Measurements from ENCODE around the gene SNAPC5. TPM values are rescaled to one million over a fixed set of nuclear protein-coding genes. Genes with fewer than 3 reads are reported as not detected.

Gene SNAPC5
- total RNA-seq, 2 experiments from 2014 or later: 27.7 to 31.4 TPM

DNA sequence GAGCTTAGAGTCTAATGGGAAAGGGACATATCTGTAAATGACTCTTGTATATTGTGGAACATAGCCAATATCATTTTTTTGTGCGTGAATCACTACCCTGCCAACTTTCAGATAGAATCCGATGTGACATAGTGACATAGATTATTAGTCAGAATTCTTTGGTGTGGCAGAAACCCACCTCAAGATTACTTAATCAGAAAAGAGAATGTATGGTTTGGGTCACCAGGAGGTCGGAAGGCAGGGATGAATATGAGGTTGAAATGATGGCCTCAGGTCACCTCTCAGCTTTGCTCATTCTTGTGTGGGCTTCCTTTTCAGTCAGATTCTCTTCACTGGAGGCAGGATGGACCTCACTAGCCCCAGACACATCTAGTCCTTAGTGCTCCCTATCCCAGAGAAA, 41.4 kb downstream of the SNAPC5 start:
- peaks cover 18% of the 10 kb centered on the region for H3K4me1 Mint-ChIP-seq (ENCODE audit: low read depth)
- H3K27me3 Mint-ChIP-seq: no peaks in the 10 kb centered on the region
- ATAC-seq (peak; percentile 55), DNase-seq (peak; percentile 24)
- H3K27ac Mint-ChIP-seq: no peak overlapping the region
- H3K4me3 Mint-ChIP-seq: no peak overlapping the region
- TF ChIP-seq, protein P1, sequence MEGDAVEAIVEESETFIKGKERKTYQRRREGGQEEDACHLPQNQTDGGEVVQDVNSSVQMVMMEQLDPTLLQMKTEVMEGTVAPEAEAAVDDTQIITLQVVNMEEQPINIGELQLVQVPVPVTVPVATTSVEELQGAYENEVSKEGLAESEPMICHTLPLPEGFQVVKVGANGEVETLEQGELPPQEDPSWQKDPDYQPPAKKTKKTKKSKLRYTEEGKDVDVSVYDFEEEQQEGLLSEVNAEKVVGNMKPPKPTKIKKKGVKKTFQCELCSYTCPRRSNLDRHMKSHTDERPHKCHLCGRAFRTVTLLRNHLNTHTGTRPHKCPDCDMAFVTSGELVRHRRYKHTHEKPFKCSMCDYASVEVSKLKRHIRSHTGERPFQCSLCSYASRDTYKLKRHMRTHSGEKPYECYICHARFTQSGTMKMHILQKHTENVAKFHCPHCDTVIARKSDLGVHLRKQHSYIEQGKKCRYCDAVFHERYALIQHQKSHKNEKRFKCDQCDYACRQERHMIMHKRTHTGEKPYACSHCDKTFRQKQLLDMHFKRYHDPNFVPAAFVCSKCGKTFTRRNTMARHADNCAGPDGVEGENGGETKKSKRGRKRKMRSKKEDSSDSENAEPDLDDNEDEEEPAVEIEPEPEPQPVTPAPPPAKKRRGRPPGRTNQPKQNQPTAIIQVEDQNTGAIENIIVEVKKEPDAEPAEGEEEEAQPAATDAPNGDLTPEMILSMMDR (IDR thresholded peaks at IDR 0.05): no peak
- intact Hi-C loops (cut with micrococcal nuclease): no loop called here
- ChIA-PET CTCF (interaction anchor here (0.6 kb wide), 1 partner anchor 395 kb away, joined by 3 read pairs; no protein-coding TSS in a partner anchor), POLR2A (interaction anchor here (0.8 to 1.2 kb wide), 3 partner anchors 11 to 40 kb away, joined by 3 read pairs; no protein-coding TSS in a partner anchor)
- peaks cover 28% of the 10 kb centered on the region for H3K36me3 Mint-ChIP-seq (ENCODE audit: low read depth)
- no peaks in the 10 kb centered on the region for H3K9me3 Mint-ChIP-seq

DNA sequence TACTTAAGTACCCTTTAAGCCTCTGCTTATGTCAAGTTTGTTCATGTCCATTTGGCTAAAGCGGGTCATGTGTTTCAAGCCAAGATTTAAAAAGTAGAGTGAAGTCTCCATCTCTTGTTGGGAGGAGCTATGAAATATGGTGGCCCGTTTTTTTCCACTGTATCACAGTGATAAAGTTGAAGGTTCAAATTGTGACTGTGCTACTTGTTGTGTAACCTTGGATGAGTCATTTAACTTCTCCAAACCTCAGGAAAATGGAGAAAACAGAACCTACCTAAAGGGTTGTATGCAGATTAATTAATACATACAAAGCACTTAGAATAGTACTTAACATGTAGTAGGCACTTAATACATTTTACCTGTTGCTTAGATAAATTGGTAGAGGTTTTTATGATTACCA, 43.4 kb downstream of the SNAPC5 start:
- no peak for ATAC-seq
- no peaks in the 10 kb centered on the region for H3K27me3 Mint-ChIP-seq
- no peaks in the 10 kb centered on the region for H3K9me3 Mint-ChIP-seq
- POLR2A ChIA-PET: no interaction called here
- H3K27ac Mint-ChIP-seq: no peak overlapping the region
- no peak overlapping the region for H3K4me3 Mint-ChIP-seq
- intact Hi-C loops (cut with micrococcal nuclease): no loop called here
- H3K4me1 Mint-ChIP-seq (ENCODE audit: low read depth): peaks cover 9% of the 10 kb centered on the region
- no peak for DNase-seq
- H3K36me3 Mint-ChIP-seq (ENCODE audit: low read depth): peaks cover 23% of the 10 kb centered on the region
- CTCF ChIA-PET: interaction anchor here (1.3 to 1.4 kb wide), 2 partner anchors 15 to 68 kb away, joined by 3 read pairs; partner anchors contain the start of gene MAP2K1
- TF ChIP-seq, protein P1 (IDR thresholded peaks at IDR 0.05): no peak

DNA sequence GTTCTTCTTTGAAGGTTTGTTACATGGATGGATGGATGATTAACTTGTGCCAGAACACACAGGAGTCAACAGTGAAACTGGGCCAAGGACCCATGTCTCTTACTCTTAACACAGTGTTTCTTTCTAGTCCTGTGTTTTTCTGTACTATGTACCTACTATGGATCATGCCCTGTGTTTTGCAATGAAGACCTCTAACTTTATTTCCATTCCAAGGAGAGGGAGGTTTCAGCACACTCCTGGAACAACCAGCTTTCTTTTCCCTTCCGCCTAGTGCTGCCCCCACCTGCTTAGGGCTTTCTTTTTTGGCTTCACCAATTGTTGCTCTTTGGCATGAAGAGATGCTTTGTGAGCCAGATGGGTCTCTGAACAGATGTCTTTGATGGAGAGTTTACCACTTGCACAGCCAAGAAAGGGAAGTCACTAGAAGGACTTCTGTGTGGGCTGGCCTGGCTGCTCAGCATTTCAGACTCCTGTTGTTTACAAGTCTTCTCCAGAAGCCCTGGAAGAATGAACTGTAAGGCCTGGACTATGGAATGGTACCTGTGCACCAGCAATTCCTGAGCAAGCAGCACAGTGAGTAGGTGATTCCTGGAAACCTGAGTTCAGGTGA, 44.5 kb downstream of the SNAPC5 start:
- peaks cover 9% of the 10 kb centered on the region for H3K4me1 Mint-ChIP-seq (ENCODE audit: low read depth)

DNA sequence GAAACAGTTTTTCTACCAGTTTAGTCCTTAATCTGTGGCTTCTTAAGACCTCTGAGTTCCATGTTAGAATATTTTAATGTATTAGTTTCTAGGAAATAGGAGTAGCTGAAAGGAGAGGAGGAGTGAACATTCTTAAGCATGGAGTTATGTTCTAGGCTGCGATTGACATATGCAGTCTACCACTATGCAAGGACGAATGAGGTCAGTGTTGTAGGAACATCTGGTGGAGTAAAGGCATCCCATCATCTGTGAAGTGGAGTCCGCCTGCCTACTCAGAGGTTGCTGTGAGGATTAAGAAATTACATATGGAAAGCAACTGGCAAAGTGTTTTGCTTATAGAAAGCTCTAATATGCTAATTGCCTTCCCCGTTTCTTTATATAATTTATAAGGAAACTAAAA, 45.1 kb downstream of the SNAPC5 start:
- H3K4me1 Mint-ChIP-seq (ENCODE audit: low read depth): peaks cover 9% of the 10 kb centered on the region
- no peaks in the 10 kb centered on the region for H3K27me3 Mint-ChIP-seq
- TF ChIP-seq, protein P1 (IDR thresholded peaks at IDR 0.05): no peak
- H3K4me3 Mint-ChIP-seq: no peak overlapping the region
- intact Hi-C loops (cut with micrococcal nuclease): no loop called here
- H3K27ac Mint-ChIP-seq: no peak overlapping the region
- peaks cover 30% of the 10 kb centered on the region for H3K36me3 Mint-ChIP-seq (ENCODE audit: low read depth)
- CTCF ChIA-PET: no interaction called here
- POLR2A ChIA-PET: interaction anchor here (0.7 kb wide), 1 partner anchor 20 kb away, joined by 3 read pairs; no protein-coding TSS in a partner anchor
- no peak for DNase-seq
- H3K9me3 Mint-ChIP-seq: no peaks in the 10 kb centered on the region
- no peak for ATAC-seq

More for the DNA sequence above, 44.5 kb downstream of the SNAPC5 start:
- H3K27ac Mint-ChIP-seq: no peak overlapping the region
- ATAC-seq (no peak), DNase-seq (no peak)
- no peak overlapping the region for H3K4me3 Mint-ChIP-seq
- intact Hi-C loops (cut with micrococcal nuclease): no loop called here
- POLR2A ChIA-PET: interaction anchor here (0.7 kb wide), 1 partner anchor 19 kb away, joined by 3 read pairs; no protein-coding TSS in a partner anchor
- no peaks in the 10 kb centered on the region for H3K9me3 Mint-ChIP-seq
- TF ChIP-seq, protein P1 (IDR thresholded peaks at IDR 0.05): no peak
- H3K36me3 Mint-ChIP-seq (ENCODE audit: low read depth): peaks cover 29% of the 10 kb centered on the region
- no peaks in the 10 kb centered on the region for H3K27me3 Mint-ChIP-seq
- CTCF ChIA-PET: no interaction called here

Small RNAs within 50 kb of the gene (microRNA-seq; reads per million reads assigned to microRNA genes)
- not detected for gene MIR4512 (ENCODE audit: borderline microRNAs expressed, borderline replicate concordance)

Other genes starting within 250 kb of the SNAPC5 start
- not detected for gene MEGF11, start 244.0 kb downstream of the SNAPC5 start, total RNA-seq
- gene DIS3L, start 204.2 kb downstream of the SNAPC5 start, total RNA-seq: 10 to 100 TPM; 23.6 to 23.7 TPM
- 10 to 100 TPM; 49.8 to 50.1 TPM for gene TIPIN, start 141.1 kb downstream of the SNAPC5 start, total RNA-seq
- 100 to 1,000 TPM; 117 to 118 TPM for gene MAP2K1, start 110.8 kb downstream of the SNAPC5 start, total RNA-seq
- gene RPL4, start 7.1 kb upstream of the SNAPC5 start, total RNA-seq: 1,000 to 10,000 TPM; 5,254 to 5,310 TPM
- gene ZWILCH, start 7.6 kb upstream of the SNAPC5 start, total RNA-seq: 10 to 100 TPM; 29.9 to 30.2 TPM
- not detected for gene LCTL, start 68.2 kb upstream of the SNAPC5 start, total RNA-seq
- gene SMAD6, start 204.5 kb upstream of the SNAPC5 start, total RNA-seq: under 1 TPM; 0.25 to 0.41 TPM

Measured in activated CD8-positive, alpha-beta T cell treated with anti-CD3 and anti-CD28 coated beads for 36 hours (primary cell).